IPS-15b (cell line): ENCODE results near the gene UCP1.

Experiments
- H3K27me3 ChIP-seq: one replicate; pipeline ENCODE4 v1.6.1; 2013; ENCODE audit warnings: low read length; ENCODE audit not compliant: control insufficient read depth, insufficient read depth
- H3K36me3 ChIP-seq: one replicate; pipeline ENCODE4 v1.6.1; 2013; ENCODE audit warnings: low read length; ENCODE audit not compliant: control insufficient read depth, insufficient read depth
- H3K4me1 ChIP-seq: one replicate; pipeline ENCODE4 v1.6.1; 2013; ENCODE audit warnings: mild to moderate bottlenecking, low read length; ENCODE audit not compliant: control insufficient read depth, insufficient read depth
- H3K4me3 ChIP-seq: one replicate; pipeline ENCODE4 v1.5.1; 2013; ENCODE audit warnings: low read depth, low read length
- H3K9ac ChIP-seq: one replicate; pipeline ENCODE4 v1.6.1; 2013; ENCODE audit warnings: low read depth, mild to moderate bottlenecking, low read length
- H3K9me3 ChIP-seq: one replicate; pipeline ENCODE4 v1.6.1; 2013; ENCODE audit warnings: mild to moderate bottlenecking, low read length; ENCODE audit not compliant: control insufficient read depth, insufficient read depth

The UCP1 gene

GRCh38 chr4:140595065-140595464 lies 26.3 kb upstream of the UCP1 start:
- H3K4me1 ChIP-seq = no peaks in the 10 kb centered on the region

GRCh38 chr4:140584439-140584838 lies 15.7 kb upstream of the UCP1 start:
- H3K9me3 ChIP-seq = no peaks in the 10 kb centered on the region
- no peak overlapping the region for H3K9ac ChIP-seq
- H3K36me3 ChIP-seq = no peaks in the 10 kb centered on the region
- no peaks in the 10 kb centered on the region for H3K4me1 ChIP-seq
- no peak overlapping the region for H3K4me3 ChIP-seq
- H3K27me3 ChIP-seq = no peaks in the 10 kb centered on the region

More at GRCh38 chr4:140595065-140595464, 26.3 kb upstream of the UCP1 start:
- H3K9me3 ChIP-seq = no peaks in the 10 kb centered on the region
- no peaks in the 10 kb centered on the region for H3K36me3 ChIP-seq
- no peak overlapping the region for H3K9ac ChIP-seq
- no peak overlapping the region for H3K4me3 ChIP-seq
- H3K27me3 ChIP-seq = no peaks in the 10 kb centered on the region

GRCh38 chr4:140581078-140581477 lies 12.3 kb upstream of the UCP1 start:
- no peaks in the 10 kb centered on the region for H3K9me3 ChIP-seq
- no peak overlapping the region for H3K9ac ChIP-seq
- no peaks in the 10 kb centered on the region for H3K36me3 ChIP-seq
- H3K4me1 ChIP-seq = no peaks in the 10 kb centered on the region
- no peak overlapping the region for H3K4me3 ChIP-seq
- no peaks in the 10 kb centered on the region for H3K27me3 ChIP-seq

GRCh38 chr4:140579278-140579677 lies 10.5 kb upstream of the UCP1 start:
- Histone ChIP-seq H3K9me3 (no peaks in the 10 kb centered on the region), H3K4me3 (no peak overlapping the region), H3K4me1 (no peaks in the 10 kb centered on the region), H3K27me3 (no peaks in the 10 kb centered on the region), H3K9ac (no peak overlapping the region), H3K36me3 (no peaks in the 10 kb centered on the region)

GRCh38 chr4:140575489-140575888 lies 6.7 kb upstream of the UCP1 start:
- peaks cover 14% of the 10 kb centered on the region for H3K27me3 ChIP-seq
- H3K4me3 ChIP-seq = no peak overlapping the region
- no peak overlapping the region for H3K9ac ChIP-seq
- H3K4me1 ChIP-seq = no peaks in the 10 kb centered on the region
- H3K9me3 ChIP-seq = no peaks in the 10 kb centered on the region
- H3K36me3 ChIP-seq = no peaks in the 10 kb centered on the region

GRCh38 chr4:140571620-140572019 lies 2.9 kb upstream of the UCP1 start:
- Histone ChIP-seq H3K4me3 (no peak overlapping the region), H3K9me3 (no peaks in the 10 kb centered on the region), H3K9ac (no peak overlapping the region), H3K4me1 (peaks cover 5% of the 10 kb centered on the region), H3K27me3 (peaks cover 53% of the 10 kb centered on the region), H3K36me3 (no peaks in the 10 kb centered on the region)

GRCh38 chr4:140569307-140569638 lies 512 bp upstream of the UCP1 start:
- Histone ChIP-seq H3K4me3 (peak overlapping the region; percentile 70), H3K9me3 (no peaks in the 10 kb centered on the region), H3K4me1 (peaks cover 5% of the 10 kb centered on the region), H3K27me3 (peaks cover 70% of the 10 kb centered on the region), H3K9ac (no peak overlapping the region), H3K36me3 (no peaks in the 10 kb centered on the region)

GRCh38 chr4:140559696-140560095 lies 9.1 kb downstream of the UCP1 start:
- Histone ChIP-seq H3K4me1 (peaks cover 28% of the 10 kb centered on the region), H3K27me3 (no peaks in the 10 kb centered on the region), H3K9ac (no peak overlapping the region), H3K9me3 (no peaks in the 10 kb centered on the region), H3K36me3 (no peaks in the 10 kb centered on the region), H3K4me3 (no peak overlapping the region)

- no peak overlapping the region for H3K9ac ChIP-seq
These were observed 10.8 kb downstream of the UCP1 start for GRCh38 chr4:140557831-140558435.

GRCh38 chr4:140556372-140557085 lies 12.2 kb downstream of the UCP1 start:
- Histone ChIP-seq H3K9me3 (no peaks in the 10 kb centered on the region), H3K9ac (no peak overlapping the region), H3K36me3 (no peaks in the 10 kb centered on the region), H3K4me1 (peaks cover 36% of the 10 kb centered on the region), H3K4me3 (no peak overlapping the region), H3K27me3 (no peaks in the 10 kb centered on the region)

More at GRCh38 chr4:140557831-140558435, 10.8 kb downstream of the UCP1 start:
- Histone ChIP-seq H3K27me3 (no peaks in the 10 kb centered on the region), H3K4me1 (peaks cover 36% of the 10 kb centered on the region), H3K9me3 (no peaks in the 10 kb centered on the region), H3K4me3 (no peak overlapping the region), H3K36me3 (no peaks in the 10 kb centered on the region)

- no peaks in the 10 kb centered on the region for H3K4me1 ChIP-seq
- H3K4me3 ChIP-seq = no peak overlapping the region
- no peaks in the 10 kb centered on the region for H3K27me3 ChIP-seq
- H3K36me3 ChIP-seq = no peaks in the 10 kb centered on the region
- H3K9me3 ChIP-seq = no peaks in the 10 kb centered on the region
- no peak overlapping the region for H3K9ac ChIP-seq
These were observed 34.7 kb downstream of the UCP1 start for GRCh38 chr4:140533951-140534480.

- no peak overlapping the region for H3K9ac ChIP-seq
- H3K36me3 ChIP-seq = no peaks in the 10 kb centered on the region
- H3K27me3 ChIP-seq = no peaks in the 10 kb centered on the region
- no peaks in the 10 kb centered on the region for H3K4me1 ChIP-seq
- H3K9me3 ChIP-seq = no peaks in the 10 kb centered on the region
- no peak overlapping the region for H3K4me3 ChIP-seq
These were observed 39.3 kb downstream of the UCP1 start for GRCh38 chr4:140529434-140529833.
